H1 (cell line): ENCODE measurements around the gene MT1H. TPM values are rescaled to one million over a fixed set of nuclear protein-coding genes. Genes with fewer than 3 reads are reported as not detected.

Experiments
- ATF2 ChIP-seq: IDR thresholded peaks from 2 replicates; pipeline ENCODE4 v1.6.1; 2012; ENCODE audit warnings: low read length, inconsistent platforms
- EP300 ChIP-seq, 2 experiments: IDR thresholded peaks; 1 replicate in 1 of 2; 2 replicates in 1 of 2; pipeline ENCODE4 v1.6.1; 2011 to 2012; ENCODE audit warnings: low read depth in 2 of 2, low read length in 2 of 2, mild to moderate bottlenecking in 2 of 2, borderline replicate concordance in 1 of 2, inconsistent platforms in 1 of 2, moderate library complexity in 1 of 2
- JUND ChIP-seq: IDR thresholded peaks from 2 replicates; pipeline ENCODE4 v1.6.1; 2011; ENCODE audit warnings: mild to moderate bottlenecking, improper control_type of control experiment, low read length
- RXRA ChIP-seq: IDR thresholded peaks from 2 replicates; pipeline ENCODE4 v1.6.1; 2011; ENCODE audit warnings: low read depth, mild to moderate bottlenecking, low read length, moderate library complexity; ENCODE audit not compliant: insufficient read depth
- SP4 ChIP-seq: IDR thresholded peaks from 2 replicates; pipeline ENCODE4 v1.6.1; 2012; ENCODE audit warnings: low read length, inconsistent platforms
- polyA plus RNA-seq, 7 experiments: library from polyadenylated mRNA; depleted of rRNA in 3 of 7; stranded (reverse) in 5 of 7; unstranded in 2 of 7; fragments of >200 nt in 5 of 7; fragments of 200-250 nt in 2 of 7; gene quantifications; 1 replicate in 5 of 7; 2 replicates in 1 of 7; 4 replicates in 1 of 7; pipeline versions ENCODE4 v1.2.1 to v1.2.3, GENCODE V29; 2011 to 2013; ENCODE audit warnings: missing spikeins in 2 of 7, mixed read lengths in 2 of 7
- total RNA-seq: library from RNA; stranded (reverse); fragmentation: NEBNext Ultra II Directional; extraction: Animal tissue kit (Norgen Biotek cat#: 25700); gene quantifications from 2 replicates; pipeline ENCODE4 v1.2.1, GENCODE V29; 2021
- TF ChIP-seq, protein P1 (sequence below): IDR thresholded peaks from 2 replicates; pipeline ENCODE4 v1.6.1; 2012; ENCODE audit warnings: inconsistent platforms

Gene MT1H
- total and polyA plus RNA-seq, 2 of the 8 experiments (the other 6 are each of a cell fraction or from before 2014, with no cell fraction given), result 11.9 to 95.7 TPM

DNA sequence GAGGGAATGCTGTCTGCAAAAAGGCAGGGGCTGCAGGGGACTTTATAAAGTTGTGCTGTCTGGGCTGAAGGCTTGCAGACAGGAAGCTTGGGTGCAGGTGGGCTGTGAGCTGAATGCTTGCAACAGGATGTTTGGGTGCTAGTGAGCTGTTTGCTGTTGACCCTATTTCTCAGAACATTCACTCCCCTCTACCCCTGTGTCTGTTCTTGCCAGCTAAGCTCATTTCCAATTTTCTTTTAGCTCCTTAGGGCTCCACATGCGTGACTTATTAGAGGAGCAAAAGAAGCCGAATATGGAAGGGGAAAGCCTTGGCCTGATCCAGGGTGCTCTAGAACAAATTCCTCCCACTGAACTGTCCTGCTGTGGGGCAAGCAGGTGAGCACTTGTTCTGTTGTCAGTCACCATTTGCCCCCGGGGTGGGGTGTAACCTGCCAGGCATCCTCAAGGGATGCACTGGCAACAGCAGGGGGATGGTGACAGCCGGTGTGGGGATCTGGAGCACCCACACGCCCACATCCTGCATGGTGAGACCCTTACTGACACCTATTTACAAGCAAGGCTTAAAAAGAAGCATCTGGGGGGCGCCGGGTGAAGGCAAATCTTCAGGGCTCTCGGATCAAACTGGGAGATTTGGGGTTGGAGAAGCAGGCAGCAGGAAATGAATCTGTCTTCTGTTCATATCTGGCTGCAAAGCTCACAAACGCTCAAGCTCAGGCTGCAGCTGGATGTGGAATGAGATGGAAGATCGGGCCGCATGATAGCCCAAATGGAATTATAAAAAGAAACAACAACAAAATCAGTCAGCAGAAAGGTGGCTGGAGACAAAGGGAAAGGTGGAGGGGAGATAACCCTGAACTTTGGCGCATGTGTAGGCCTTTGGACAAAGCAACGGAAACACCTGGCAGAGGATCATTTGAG is 39.2 kb downstream of the MT1H start (continued):
- TF ChIP-seq, protein P1, sequence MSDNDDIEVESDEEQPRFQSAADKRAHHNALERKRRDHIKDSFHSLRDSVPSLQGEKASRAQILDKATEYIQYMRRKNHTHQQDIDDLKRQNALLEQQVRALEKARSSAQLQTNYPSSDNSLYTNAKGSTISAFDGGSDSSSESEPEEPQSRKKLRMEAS, result no peak
- TF ChIP-seq SP4 (no peak), JUND (no peak), ATF2 (no peak), EP300 (IDR thresholded peaks at IDR 0.05; ENCODE audit: borderline replicate concordance in 1 of 2, low read depth in 2 of 2, low read length in 2 of 2) (no peak), RXRA (no peak)
- TF ChIP-seq, all 59 proteins: peak for 0
